Measurements from ENCODE around the gene SORBS1. TPM values are rescaled to one million over a fixed set of nuclear protein-coding genes. Genes with fewer than 3 reads are reported as not detected.

SORBS1 gene
- total and polyA plus RNA-seq, 2 donors (not counting 3 experiments of a cell fraction or from before 2014, with no cell fraction given), result 2.0 to 7.9 TPM

GRCh38 chr10:95397747-95398146, 163.4 kb downstream of the SORBS1 start:
- Histone ChIP-seq H3K9ac (replicated peaks; ENCODE audit: extremely low read depth, insufficient read depth, low read length) (no peak overlapping the region), H2AFZ (ENCODE audit: low read depth, low read length) (no peak overlapping the region), H3K4me3 (replicated peaks in 1 of 3; ENCODE audit: insufficient read depth in 1 of 3, low read depth in 1 of 3, low read length in 3 of 3) (no peak overlapping the region), H3K9me1 (replicated peaks; ENCODE audit: control insufficient read depth, extremely low read depth, insufficient read depth, low read length) (no peaks in the 10 kb centered on the region), H3K79me2 (ENCODE audit: control insufficient read depth, insufficient read depth, low read length) (no peaks in the 10 kb centered on the region), H3K4me2 (ENCODE audit: insufficient read depth, low read length) (no peak overlapping the region), H3K27me3 (ENCODE audit: control insufficient read depth in 2 of 2, insufficient read depth in 2 of 2, low read length in 2 of 2) (no peaks in the 10 kb centered on the region), H4K20me1 (replicated peaks; ENCODE audit: control insufficient read depth, extremely low read depth, insufficient read depth, low read length) (no peaks in the 10 kb centered on the region), H3K36me3 (ENCODE audit: control insufficient read depth in 2 of 2, extremely low read depth in 1 of 2, insufficient read depth in 2 of 2, low read length in 2 of 2) (no peaks in the 10 kb centered on the region), H3K9me3 (replicated peaks; ENCODE audit: control insufficient read depth, insufficient read depth, low read length) (no peaks in the 10 kb centered on the region), H3K4me1 (ENCODE audit: control insufficient read depth, extremely low read depth, insufficient read depth, low read length) (peaks cover 4% of the 10 kb centered on the region), H3K27ac (ENCODE audit: insufficient read depth, low read depth, low read length) (no peak overlapping the region)
- no TSS peak for BruUV-seq (replicated peaks)
- FAIRE-seq (no peak), DNase-seq (ENCODE audit: low read depth, low spot score) (no peak)
- TF ChIP-seq CTCF (IDR thresholded peaks at IDR 0.05; ENCODE audit: extremely low read depth in 1 of 2, insufficient read depth in 1 of 2, low read depth in 1 of 2, low read length in 2 of 2) (no peak), POLR2A (IDR thresholded peaks at IDR 0.05; ENCODE audit: low read depth, low read length) (no peak), MAX (IDR thresholded peaks at IDR 0.05; ENCODE audit: insufficient read depth, insufficient read length) (no peak), GATA2 (IDR thresholded peaks at IDR 0.05; ENCODE audit: insufficient read depth, insufficient read length, low read depth, low read length) (no peak), EZH2 (IDR thresholded peaks at IDR 0.05; ENCODE audit: borderline replicate concordance, low read depth, low read length, severe bottlenecking) (no peak), FOS (IDR thresholded peaks at IDR 0.05; ENCODE audit: borderline replicate concordance, insufficient read depth, low read length) (no peak), POLR2AphosphoS5 (IDR thresholded peaks at IDR 0.05; ENCODE audit: insufficient read depth, low read depth, low read length) (no peak), JUN (IDR thresholded peaks at IDR 0.05; ENCODE audit: borderline replicate concordance, insufficient read depth, insufficient read length, low read depth) (no peak), MYC (IDR thresholded peaks at IDR 0.05; ENCODE audit: low read depth, low read length) (no peak)
- intact Hi-C loops (cut with micrococcal nuclease), result no loop called here
- POLR2A ChIA-PET, result no interaction called here
- dilution Hi-C loops (cut with MboI; ENCODE audit: extremely low pct_ligation_motif_present, low sequenced_read_pairs), result no loop called here
- CTCF ChIA-PET, result no interaction called here

Measured in endothelial cell of umbilical vein (primary cell).